ENCODE measurements around the gene CENPV.
"Not testable (repeated sequence)": the region's sequence is repeated elsewhere in the genome, so short reads cannot be mapped to it uniquely, and the experiment has no call there.

The CENPV gene

DNA sequence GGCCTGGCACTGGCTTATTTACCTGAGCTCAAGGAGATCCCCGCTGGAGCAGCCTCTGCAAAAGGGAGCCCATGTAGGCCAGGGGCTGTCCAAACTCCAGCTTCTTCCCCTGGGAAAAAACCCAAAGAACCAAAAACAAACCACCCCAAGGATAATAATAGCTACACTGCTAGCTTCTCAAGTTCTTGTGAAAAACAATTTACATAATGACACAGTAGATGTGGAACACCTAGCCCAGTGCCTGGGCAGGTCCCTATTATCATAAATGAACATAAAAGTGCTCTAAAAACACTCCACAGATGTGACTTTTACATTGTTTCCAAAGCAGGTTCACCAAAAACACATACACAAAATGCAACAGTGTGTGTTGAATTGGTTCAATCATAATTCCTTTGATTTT lies 27.3 kb downstream of the CENPV start:
- H3K4me3 ChIP-seq (ENCODE audit: low read length) = no peak overlapping the region
- no peak for DNase-seq (ENCODE audit: low read depth, low spot score)

DNA sequence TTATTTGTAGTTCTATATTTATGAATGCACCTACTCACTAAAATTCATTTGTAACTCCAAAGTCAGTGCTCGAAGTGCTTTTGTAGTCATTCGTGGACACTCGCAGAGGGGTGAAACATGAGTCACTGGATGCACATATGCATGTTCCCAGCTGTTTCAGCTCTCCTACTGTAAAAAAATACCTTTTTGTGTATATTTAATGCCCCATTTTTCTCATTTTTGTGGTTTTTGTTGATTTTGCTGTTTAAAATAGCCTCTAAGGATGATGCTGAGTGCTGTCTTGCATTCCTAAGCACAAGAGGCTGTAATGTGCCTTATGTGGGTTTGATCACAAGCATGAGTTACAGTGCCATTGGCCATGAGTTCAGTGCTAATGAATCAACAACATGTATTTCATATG lies 30.6 kb downstream of the CENPV start:
- DNase-seq (ENCODE audit: low read depth, low spot score) = no peak
- H3K4me3 ChIP-seq (ENCODE audit: low read length) = no peak overlapping the region

DNA sequence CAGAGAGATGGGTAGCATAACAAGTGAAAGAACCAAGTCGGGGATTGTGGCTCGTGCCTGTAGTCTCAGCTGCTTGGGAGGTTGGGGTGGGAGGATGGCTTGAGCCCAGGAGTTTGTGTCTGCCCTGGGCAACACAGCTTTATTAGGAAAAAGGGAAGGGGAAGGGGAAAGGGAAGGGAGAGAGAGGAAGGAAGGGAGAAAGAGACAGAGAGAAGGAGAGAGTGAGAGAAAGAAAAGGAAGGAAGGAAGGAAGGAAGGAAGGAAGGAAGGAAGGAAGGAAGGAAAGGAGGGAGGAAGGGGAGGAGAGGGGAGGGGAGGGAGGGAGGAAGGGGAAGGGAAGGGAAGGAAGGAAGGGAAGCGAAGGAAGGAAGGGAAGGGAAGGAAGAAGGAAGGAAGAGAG lies 33.3 kb downstream of the CENPV start:
- no peak for DNase-seq (ENCODE audit: low read depth, low spot score)
- no peak overlapping the region for H3K4me3 ChIP-seq (ENCODE audit: low read length)

DNA sequence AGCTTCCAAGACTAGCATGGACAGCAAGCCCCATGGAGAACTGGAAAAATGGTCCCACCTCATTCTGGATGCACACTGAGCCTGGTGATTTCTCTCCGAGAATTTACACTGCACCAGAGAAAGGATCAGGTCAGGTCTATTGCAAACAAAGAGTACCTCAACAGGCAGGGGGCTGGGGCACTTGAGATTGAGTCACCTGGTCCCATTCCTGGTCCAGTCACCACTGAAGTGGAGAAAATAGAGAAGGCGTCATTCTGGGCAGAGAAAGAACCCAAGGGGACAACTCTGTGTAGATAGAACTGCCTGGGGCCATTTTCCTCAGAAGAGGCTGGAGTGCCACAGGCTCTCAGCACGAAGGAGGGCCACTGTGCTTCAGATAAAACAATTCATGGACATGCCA lies 38.4 kb downstream of the CENPV start:
- DNase-seq (ENCODE audit: low read depth, low spot score) = no peak
- no peak overlapping the region for H3K4me3 ChIP-seq (ENCODE audit: low read length)

DNA sequence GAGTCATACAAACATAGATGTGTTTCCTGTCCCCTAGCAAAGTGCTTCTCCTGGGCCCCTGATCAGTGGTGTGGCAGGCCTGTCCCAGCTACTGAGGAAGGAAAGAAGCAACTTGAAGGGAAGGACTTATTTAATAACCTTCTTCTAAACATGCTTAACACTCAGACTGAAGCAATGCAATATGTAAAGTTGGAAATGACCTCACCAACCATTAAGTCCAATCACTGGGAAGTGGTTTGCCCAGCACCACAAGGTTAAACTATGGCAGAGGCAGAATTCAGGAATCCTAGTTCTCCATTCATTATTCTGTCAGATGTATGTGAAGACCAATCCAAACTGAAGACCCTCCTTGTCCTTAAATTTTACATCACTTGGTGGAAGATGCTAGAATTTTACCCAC lies 39.1 kb downstream of the CENPV start:
- H3K4me3 ChIP-seq (ENCODE audit: low read length) = no peak overlapping the region
- DNase-seq (ENCODE audit: low read depth, low spot score) = no peak

DNA sequence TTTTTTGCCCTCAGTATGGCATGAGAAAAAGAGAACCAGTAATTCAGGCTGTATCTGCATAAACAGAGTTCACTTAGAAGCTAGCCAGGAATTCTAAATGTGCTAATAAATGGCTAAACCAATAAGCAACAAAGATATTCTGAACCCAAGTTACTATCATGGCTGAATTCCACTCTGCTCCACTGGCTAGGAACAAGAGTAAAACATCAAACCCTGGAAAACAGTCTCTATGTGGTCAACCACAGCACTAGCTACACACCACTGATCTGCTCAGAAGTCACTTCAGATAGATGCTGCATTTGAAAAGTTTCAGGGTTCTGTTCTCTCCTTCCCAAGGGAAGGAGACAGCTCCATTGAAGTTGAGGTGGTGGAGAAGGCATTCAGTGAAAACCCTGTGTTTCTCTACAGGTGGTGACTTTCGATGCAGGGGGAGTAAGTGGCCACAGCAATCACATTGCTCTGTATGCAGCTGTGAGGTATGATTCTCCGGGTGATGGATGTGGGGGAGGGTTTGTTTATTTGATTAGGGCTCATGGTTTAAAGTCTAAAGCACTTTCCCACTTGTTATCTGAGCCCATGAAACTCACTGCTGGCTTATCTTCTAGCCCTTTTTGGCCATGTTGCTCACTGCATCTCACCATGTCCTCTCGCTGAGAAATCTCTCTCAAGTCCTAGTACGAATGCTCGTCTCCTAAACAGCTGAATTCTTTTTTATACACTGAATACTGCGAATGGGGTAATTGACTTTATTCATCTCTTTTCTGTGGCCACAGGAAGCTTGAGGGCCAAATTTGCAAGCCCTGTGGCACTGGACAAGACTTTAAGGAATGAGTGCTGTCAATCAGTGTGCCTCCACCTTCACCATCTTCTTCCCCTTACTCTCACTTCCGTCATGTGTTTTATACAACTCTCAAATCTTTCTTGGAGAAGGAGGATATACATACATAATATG lies 39.9 kb downstream of the CENPV start:
- H3K4me3 ChIP-seq (ENCODE audit: low read length) = no peak overlapping the region
- peak; percentile 47 for DNase-seq (ENCODE audit: low read depth, low spot score)

DNA sequence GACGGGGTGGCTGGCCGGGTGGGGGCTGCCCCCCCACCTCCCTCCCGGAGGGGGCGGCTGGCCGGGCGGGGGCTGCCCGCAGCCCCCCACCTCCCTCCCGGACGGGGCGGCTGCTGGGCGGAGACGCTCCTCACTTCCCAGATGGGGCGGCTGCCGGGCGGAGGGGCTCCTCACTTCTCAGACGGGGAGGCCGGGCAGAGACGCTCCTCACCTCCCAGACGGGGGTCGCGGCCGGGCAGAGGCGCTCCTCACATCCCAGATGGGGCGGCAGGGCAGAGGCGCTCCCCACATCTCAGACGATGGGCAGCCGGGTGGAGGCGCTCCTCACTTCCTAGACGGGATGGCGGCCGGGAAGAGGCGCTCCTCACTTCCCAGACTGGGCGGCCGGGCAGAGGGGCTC lies 41.2 kb downstream of the CENPV start:
- H3K4me3 ChIP-seq (ENCODE audit: low read length); DNase-seq (ENCODE audit: low read depth, low spot score): not testable (repeated sequence)

DNA sequence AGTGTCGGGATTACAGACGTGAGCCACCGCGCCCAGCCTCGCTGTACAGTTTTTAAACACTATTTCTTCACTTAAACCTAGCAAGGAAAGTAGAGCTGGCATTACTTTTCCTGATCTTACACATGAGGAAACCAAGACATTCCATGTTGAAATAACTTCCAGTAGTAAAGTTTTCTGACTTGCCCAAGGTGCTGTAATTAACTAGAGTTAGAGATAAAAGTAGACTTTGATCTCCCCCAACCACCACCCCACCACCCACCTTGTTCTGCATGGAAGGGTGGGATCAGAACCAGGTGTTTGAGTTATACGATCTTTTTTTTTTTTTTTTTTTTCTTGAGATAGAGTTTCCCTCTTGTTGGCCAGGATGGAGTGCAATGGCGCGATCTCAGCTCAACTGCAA lies 47.1 kb downstream of the CENPV start:
- no peak for DNase-seq (ENCODE audit: low read depth, low spot score)
- H3K4me3 ChIP-seq (ENCODE audit: low read length) = no peak overlapping the region

DNA sequence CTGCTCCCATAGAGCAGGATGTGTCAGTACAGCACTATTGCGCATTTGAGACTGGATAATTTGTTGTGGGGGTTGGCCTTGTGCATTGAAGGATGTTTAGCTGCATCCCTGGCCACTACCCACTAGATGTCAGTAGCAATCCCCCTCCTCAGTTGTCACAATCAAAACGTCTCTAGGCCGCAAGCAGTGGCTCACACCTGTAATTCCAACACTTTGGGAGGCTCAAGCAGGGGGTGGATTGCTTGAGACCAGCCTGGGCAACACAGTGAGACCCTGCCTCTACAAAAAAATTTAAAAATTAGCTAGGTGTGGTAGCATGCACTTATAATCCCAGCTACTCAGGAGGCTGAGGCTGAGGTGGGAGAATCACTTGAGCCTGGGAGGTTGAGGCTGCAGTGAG lies 48.4 kb downstream of the CENPV start:
- DNase-seq (ENCODE audit: low read depth, low spot score) = no peak

DNA sequence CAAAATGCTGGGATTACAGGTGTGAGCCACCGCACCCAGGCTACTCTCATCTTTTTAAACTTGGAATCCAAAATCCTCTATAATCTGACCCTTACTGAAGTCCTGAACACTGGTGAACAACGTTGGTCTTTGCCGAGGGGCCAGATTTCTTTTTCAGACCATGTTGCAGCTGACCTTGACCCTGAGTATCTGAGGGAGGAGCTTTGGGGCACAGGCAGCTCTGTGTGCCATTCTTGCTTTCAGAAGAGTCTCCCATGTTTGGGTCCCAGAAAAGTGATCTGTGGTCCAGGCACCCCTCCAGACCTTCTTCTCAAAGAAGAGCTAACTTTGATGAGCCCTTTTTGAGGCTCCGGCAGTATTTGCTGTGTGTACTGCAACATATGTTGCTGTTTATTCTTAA lies 50.4 kb downstream of the CENPV start:
- H3K4me3 ChIP-seq (ENCODE audit: low read length) = no peak overlapping the region

More for the DNA sequence above, 48.4 kb downstream of the CENPV start:
- H3K4me3 ChIP-seq (ENCODE audit: low read length) = no peak overlapping the region

DNA sequence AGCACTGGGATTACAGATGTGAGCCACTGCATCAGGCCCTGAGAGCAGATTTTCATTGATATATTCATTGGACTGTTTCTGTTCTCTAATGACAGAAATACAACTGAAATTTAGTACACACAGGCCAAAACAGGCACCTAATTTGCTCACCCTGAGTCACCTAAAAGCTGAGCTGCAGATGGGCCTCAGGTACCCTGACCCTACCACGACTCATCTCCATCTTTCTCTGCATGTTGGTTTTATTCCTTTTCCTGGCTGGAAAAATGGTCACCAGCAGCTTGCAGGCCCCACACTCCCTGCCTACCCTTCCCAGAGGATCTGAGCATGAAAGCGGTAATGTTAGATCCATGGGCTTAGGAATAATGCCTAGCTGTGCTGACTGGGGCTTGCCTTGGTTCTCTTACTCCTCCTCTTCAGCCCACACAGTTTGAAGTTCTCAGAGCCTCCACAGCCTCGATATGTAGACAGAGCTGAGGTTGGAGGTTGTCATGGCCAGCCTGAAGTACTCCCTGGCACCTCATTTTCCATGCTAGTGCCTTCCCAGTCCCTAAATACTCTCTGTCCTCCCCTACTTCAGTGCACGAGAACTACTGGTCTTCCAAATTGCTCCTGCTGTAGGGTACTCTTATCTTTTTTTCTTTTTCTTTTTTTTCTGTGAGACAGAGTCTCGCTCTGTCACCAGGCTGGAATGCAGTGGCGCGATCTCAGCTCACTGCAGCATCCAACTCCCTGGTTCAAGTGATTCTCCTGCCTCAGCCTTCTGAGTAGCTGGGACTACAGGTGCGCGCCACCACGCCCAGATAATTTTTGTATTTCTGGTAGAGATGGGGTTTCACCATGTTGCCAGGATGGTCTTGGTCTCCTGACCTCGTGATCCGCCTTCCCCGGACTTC lies 51.1 kb downstream of the CENPV start:
- H3K4me3 ChIP-seq (ENCODE audit: low read length) = no peak overlapping the region
- DNase-seq (ENCODE audit: low read depth, low spot score) = no peak

More for the DNA sequence above, 50.4 kb downstream of the CENPV start:
- no peak for DNase-seq (ENCODE audit: low read depth, low spot score)

DNA sequence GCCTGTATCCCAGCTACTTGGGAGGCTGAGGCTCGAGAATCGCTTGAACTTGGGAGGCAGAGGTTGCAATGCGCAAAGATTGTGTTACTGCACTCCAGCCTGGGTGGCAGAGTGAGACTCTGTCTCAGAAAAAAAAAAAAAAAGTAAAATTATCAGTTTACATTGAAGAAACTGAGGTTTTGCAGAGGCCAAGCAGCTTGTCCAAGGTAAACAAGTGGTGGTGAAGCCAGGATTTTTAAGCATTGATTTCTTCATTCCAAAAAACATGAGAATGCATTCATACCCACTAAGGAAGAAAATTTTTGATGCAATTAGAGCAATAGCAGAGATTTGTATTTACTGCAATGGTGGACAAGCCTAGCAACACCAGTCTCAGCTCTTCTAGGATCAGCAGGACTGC lies 52.7 kb downstream of the CENPV start:
- DNase-seq (ENCODE audit: low read depth, low spot score) = no peak
- no peak overlapping the region for H3K4me3 ChIP-seq (ENCODE audit: low read length)

DNA sequence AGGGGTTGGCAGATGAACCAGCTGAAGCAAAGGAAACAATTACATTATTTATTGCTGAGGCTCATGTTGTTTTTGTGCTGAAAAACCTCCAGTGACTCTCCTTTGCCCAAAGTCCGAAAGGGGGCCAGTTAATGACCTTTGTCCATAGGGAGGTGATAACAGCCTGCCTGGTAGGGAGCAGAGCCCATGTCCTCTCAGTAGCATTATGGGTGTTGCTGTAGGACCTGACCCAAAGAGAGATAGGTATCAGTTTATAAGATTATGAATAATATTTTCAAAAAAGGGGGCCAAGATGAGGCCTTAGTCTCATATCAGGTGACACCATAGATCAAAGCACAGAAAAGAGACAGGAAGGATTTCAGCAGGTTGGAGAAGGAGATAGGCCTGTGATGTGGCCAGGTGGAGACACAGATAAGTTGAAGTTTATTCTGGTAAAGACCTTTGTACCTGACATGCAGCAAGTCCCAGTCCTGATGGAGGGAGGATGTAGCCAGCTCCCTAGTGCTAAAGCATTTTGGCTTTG lies 55.1 kb downstream of the CENPV start:
- peak; percentile 71 for DNase-seq (ENCODE audit: low read depth, low spot score)
- no peak overlapping the region for H3K4me3 ChIP-seq (ENCODE audit: low read length)

DNA sequence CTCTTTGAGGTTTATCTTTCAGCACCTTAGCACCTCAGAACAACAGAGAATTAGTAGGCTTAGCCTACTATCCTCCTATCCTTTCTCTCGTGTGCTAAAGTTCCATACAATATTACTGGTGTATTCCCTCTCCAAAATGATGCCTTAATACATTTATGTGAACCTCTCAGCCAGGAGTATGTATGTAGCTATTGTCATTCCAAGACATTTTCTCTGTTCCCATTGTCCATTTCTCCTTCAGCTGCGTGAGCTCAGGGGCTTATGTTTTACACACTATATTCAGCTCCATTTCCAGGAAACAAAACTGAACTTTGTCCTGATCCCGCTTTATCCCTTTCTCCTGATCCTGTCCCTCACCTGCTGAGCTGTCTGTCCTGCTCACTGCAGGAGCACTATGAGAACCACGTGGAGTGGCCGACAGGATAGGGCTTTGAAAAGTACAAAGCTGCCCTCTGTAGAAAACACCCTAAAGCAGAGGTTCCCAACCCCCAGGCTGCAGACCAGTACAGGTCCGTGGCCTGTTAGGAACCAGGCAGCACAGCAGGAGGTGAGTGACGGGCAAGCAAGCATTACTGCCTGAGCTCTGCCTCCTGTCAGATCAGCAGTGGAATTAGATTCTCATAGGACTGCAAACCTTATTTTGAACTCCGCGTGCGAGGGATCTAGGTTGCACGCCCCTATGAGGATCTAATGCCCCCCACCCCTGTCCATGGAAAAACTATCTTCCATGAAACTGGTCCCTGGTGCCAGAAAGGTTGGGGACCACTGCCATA lies 55.7 kb downstream of the CENPV start:
- DNase-seq (ENCODE audit: low read depth, low spot score) = no peak
- no peak overlapping the region for H3K4me3 ChIP-seq (ENCODE audit: low read length)

DNA sequence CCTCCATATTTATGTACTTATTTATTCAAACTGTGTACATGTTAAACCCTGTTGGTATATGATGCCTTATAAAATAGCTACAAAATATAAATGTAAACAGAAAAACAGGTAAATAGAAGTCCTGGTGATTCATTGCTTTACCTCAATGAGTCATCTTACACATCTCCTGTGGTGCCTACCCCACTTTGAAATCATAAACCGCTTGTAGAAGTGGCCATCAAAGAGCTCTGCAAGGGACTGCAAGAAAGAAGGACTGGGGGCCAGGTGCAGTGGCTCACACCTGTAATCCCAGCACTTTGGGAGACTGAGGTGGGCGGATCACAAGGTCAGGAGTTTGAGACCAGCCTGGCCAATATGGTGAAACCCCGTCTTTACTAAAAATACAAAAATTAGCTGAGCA lies 57.2 kb downstream of the CENPV start:
- H3K4me3 ChIP-seq (ENCODE audit: low read length); DNase-seq (ENCODE audit: low read depth, low spot score): not testable (repeated sequence)

DNA sequence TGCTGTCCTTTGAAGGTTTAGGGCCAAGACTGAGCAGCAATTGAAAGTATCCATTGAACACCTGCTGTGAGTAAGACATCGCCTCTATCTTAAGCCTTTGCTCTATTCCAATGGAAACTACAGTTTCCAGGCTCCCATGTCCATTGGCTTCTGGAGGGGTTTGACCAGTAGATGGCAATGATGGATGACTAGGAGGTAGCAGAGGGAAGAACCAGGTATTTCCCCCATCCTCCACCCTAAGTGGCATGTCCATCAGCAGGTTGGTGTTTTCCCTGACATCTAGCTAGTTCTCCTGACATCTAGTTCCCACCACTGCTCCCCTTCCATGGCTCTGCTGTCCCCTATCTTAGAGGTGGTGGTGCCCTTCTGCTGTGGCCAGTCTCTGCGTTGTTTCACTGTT lies 58.7 kb downstream of the CENPV start:
- DNase-seq (ENCODE audit: low read depth, low spot score) = no peak
- H3K4me3 ChIP-seq (ENCODE audit: low read length) = no peak overlapping the region

DNA sequence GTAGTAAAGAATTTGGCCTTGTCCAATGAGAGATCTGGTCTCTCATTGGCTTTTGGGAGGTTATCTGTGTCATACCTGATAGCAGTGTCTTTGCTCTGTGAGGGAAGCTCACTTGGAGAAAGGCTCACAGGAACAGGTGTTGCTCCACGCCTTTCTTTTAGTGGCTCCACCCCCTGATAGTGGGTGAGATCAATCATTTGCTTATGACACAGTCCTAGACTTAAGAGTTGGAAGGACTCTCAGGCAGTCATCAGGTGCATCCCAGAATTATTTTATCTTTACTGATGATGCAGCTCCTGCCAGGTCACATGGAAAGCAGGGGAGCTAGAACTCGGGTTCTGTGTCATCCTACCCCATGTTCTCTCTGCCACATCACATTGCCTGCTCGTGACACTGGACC lies 59.3 kb downstream of the CENPV start:
- DNase-seq (ENCODE audit: low read depth, low spot score) = no peak
- no peak overlapping the region for H3K4me3 ChIP-seq (ENCODE audit: low read length)

Measured in Jurkat, Clone E6-1 (cell line).